Osteocyte (in vitro differentiated cells): ENCODE measurements around the gene TMIGD2. TPM values are rescaled to one million over a fixed set of nuclear protein-coding genes. Genes with fewer than 3 reads are reported as not detected.

Experiments used
- DNase-seq: peaks from one replicate; pipeline ENCODE4 v3.0.0; 2021; ENCODE audit warnings: mixed read lengths; ENCODE audit not compliant: unreplicated experiment; ENCODE audit errors: extremely low spot score
- H3K27ac Mint-ChIP-seq: one replicate; pipeline ENCODE4 v1.8.0; 2021; ENCODE audit warnings: mild to moderate bottlenecking, mixed read lengths; ENCODE audit not compliant: unreplicated experiment
- H3K27me3 Mint-ChIP-seq: one replicate; pipeline ENCODE4 v1.8.0; 2021; ENCODE audit warnings: mixed read lengths; ENCODE audit not compliant: unreplicated experiment
- H3K36me3 Mint-ChIP-seq: one replicate; pipeline ENCODE4 v1.8.0; 2021; ENCODE audit warnings: mixed read lengths; ENCODE audit not compliant: unreplicated experiment
- H3K4me1 Mint-ChIP-seq: one replicate; pipeline ENCODE4 v1.8.0; 2021; ENCODE audit warnings: mixed read lengths; ENCODE audit not compliant: unreplicated experiment
- H3K4me3 Mint-ChIP-seq: one replicate; pipeline ENCODE4 v1.8.0; 2021; ENCODE audit warnings: mild to moderate bottlenecking, moderate library complexity, mixed read lengths; ENCODE audit not compliant: unreplicated experiment
- H3K9me3 Mint-ChIP-seq: one replicate; pipeline ENCODE4 v1.8.0; 2021; ENCODE audit warnings: mixed read lengths; ENCODE audit not compliant: unreplicated experiment
- total RNA-seq: library from RNA; stranded (reverse); gene quantifications from 2 replicates; pipeline ENCODE4 v1.2.1, GENCODE V29; 2021
- TF ChIP-seq, protein P1 (sequence below): fragments of 200-600 bp; sonication (generic); IDR thresholded peaks from 2 replicates; pipeline ENCODE4 v1.5.0; 2021; ENCODE audit warnings: antibody characterized with exemption, mild to moderate bottlenecking, moderate library complexity

The TMIGD2 gene
- total RNA-seq, 1 donor from 2014 or later: not detected

DNA sequence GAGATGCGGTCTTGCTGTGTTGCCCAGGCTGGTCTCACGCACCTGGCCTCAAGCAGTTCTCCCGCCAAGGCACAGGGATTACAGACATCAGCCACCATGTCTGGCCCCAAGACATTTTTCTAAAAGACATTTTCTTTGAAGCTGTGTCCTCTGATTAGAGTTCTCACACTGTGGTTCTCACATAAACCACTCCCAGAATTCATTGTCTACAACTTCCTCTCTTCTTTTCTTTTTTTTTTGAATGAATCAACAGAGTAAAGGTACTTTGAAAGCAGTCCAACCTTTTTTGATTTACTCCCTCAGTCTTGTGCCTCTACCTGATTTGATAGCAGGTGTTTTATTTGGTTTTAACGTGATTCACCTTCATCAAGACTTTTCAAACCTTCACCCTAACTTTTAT, 37.4 kb downstream of the TMIGD2 start:
- Mint-ChIP-seq H3K9me3 (no peaks in the 10 kb centered on the region), H3K4me1 (no peaks in the 10 kb centered on the region), H3K36me3 (peaks cover 15% of the 10 kb centered on the region), H3K27ac (no peak overlapping the region), H3K27me3 (no peaks in the 10 kb centered on the region), H3K4me3 (no peak overlapping the region)
- DNase-seq: no peak
- TF ChIP-seq, protein P1, sequence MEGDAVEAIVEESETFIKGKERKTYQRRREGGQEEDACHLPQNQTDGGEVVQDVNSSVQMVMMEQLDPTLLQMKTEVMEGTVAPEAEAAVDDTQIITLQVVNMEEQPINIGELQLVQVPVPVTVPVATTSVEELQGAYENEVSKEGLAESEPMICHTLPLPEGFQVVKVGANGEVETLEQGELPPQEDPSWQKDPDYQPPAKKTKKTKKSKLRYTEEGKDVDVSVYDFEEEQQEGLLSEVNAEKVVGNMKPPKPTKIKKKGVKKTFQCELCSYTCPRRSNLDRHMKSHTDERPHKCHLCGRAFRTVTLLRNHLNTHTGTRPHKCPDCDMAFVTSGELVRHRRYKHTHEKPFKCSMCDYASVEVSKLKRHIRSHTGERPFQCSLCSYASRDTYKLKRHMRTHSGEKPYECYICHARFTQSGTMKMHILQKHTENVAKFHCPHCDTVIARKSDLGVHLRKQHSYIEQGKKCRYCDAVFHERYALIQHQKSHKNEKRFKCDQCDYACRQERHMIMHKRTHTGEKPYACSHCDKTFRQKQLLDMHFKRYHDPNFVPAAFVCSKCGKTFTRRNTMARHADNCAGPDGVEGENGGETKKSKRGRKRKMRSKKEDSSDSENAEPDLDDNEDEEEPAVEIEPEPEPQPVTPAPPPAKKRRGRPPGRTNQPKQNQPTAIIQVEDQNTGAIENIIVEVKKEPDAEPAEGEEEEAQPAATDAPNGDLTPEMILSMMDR: no peak

DNA sequence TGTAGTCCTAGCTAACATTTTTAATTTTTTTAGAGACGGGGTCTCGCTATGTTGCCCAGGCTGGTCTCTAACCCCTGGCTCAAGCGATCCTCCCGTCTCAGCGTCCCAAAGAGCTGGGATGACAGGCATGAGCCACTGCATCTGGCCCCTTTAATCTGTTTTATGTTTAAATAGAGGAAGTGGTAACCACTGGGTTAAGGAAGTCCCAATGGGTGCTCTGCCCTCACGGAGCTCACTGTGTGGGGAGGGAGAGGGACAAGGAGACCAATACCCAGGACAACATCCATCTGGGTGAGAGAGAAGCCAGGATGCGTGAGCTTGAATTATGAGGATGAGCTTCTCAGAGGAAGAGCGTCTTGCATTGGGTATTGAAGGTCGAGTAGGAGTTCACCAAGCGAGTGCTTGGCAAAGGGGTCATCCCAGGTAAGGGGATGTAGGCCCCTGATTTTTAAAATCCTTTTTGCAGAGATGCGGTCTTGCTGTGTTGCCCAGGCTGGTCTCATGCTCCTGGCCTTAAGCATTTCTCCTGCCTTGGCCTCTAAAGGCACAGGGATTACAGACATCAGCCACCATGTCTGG, 41.5 kb downstream of the TMIGD2 start:
- TF ChIP-seq, protein P1: no peak
- no peak for DNase-seq
- no peak overlapping the region for H3K27ac Mint-ChIP-seq
- H3K9me3 Mint-ChIP-seq: no peaks in the 10 kb centered on the region
- H3K4me1 Mint-ChIP-seq: no peaks in the 10 kb centered on the region
- no peak overlapping the region for H3K4me3 Mint-ChIP-seq
- no peaks in the 10 kb centered on the region for H3K27me3 Mint-ChIP-seq
- H3K36me3 Mint-ChIP-seq: peaks cover 15% of the 10 kb centered on the region

DNA sequence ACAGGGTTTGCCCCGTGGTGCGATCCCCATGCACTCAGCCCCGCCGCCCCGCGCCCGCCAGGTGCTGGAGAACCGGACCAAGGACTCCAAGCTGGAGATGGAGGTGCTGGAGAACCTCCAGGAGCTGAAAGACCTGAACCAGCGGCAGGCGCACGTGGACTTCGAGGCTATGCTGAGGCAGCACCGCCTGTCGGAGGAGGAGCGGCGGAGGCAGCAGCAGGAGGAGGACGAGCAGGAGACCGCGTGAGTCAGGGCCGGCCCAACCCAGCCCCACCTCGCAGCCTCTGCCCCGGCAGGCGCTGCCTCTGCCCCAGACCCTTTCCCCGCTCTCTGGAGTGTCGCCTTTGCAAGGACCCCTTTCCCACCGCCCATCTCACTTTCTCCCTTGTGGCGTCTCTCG, 44.0 kb downstream of the TMIGD2 start:
- H3K27ac Mint-ChIP-seq: no peak overlapping the region
- H3K4me1 Mint-ChIP-seq: no peaks in the 10 kb centered on the region
- peaks cover 30% of the 10 kb centered on the region for H3K36me3 Mint-ChIP-seq
- TF ChIP-seq, protein P1: no peak
- H3K9me3 Mint-ChIP-seq: no peaks in the 10 kb centered on the region
- no peak overlapping the region for H3K4me3 Mint-ChIP-seq
- no peak for DNase-seq
- H3K27me3 Mint-ChIP-seq: no peaks in the 10 kb centered on the region

DNA sequence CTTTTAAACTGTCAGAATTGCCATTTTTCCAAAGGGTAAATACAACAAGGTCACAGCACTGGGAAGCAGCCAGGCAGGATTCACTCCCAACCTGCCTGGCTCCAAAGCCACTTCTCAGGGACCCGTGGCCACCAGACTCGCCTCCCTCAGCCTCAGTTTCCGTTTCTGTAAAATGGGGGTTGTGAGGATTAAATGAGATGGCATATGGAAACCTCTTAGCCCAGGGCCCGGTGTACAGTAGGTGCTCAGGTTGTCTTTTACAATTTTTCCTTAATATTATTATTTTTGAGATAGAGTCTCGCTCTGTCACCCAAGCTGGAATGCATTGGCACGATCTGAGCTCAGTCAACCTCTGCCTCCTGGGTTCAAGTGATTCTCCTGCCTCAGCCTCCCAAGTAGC, 45.2 kb downstream of the TMIGD2 start:
- Mint-ChIP-seq H3K4me3 (no peak overlapping the region), H3K36me3 (peaks cover 32% of the 10 kb centered on the region), H3K4me1 (no peaks in the 10 kb centered on the region), H3K9me3 (no peaks in the 10 kb centered on the region), H3K27ac (no peak overlapping the region), H3K27me3 (no peaks in the 10 kb centered on the region)
- DNase-seq: no peak
- TF ChIP-seq, protein P1: no peak

DNA sequence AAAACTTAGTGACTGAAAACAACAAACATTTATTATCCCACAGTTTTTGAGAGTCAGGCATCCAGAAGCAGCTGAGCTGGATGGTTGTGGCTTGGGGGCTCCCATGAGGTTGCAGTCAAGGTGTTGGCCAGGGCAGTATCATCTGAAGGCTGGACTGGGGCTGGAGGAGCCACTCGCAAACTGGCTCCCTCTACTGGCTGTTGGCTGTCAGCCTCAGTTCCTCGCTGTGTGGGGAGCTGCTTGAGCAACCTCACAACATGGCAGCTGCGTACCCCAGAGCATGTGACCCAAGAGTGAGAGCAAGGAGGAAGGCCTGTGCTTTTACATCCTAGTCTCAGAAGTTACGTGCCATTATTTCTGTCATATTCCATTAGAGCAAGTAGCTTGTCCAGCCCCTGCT, 45.6 kb downstream of the TMIGD2 start:
- TF ChIP-seq, protein P1: no peak

More for the DNA sequence above, 45.6 kb downstream of the TMIGD2 start:
- H3K27ac Mint-ChIP-seq: no peak overlapping the region
- H3K4me1 Mint-ChIP-seq: no peaks in the 10 kb centered on the region
- no peaks in the 10 kb centered on the region for H3K9me3 Mint-ChIP-seq
- H3K4me3 Mint-ChIP-seq: no peak overlapping the region
- DNase-seq: no peak
- H3K27me3 Mint-ChIP-seq: no peaks in the 10 kb centered on the region
- H3K36me3 Mint-ChIP-seq: peaks cover 33% of the 10 kb centered on the region
